NCI-H774 (cell line): ENCODE data around the gene GALNT8.
"Not testable (repeated sequence)": the region's sequence is repeated elsewhere in the genome, so short reads cannot be mapped to it uniquely, and the experiment has no call there.

Experiments used
- DNase-seq: peaks from one replicate; lab custom pipeline; 2025; lab: John Stamatoyannopoulos, UW

GALNT8 gene

GRCh38 chr12:4743046-4743445 is 22.8 kb downstream of the GALNT8 start:
- DNase-seq: no peak

GRCh38 chr12:4744709-4745108 is 24.5 kb downstream of the GALNT8 start:
- no peak for DNase-seq

GRCh38 chr12:4745249-4745648 is 25.0 kb downstream of the GALNT8 start:
- DNase-seq: no peak

GRCh38 chr12:4751654-4752053 is 31.5 kb downstream of the GALNT8 start:
- DNase-seq: not testable (repeated sequence)

- DNase-seq: peak; percentile 64
Observed at GRCh38 chr12:4762773-4763172, 42.6 kb downstream of the GALNT8 start.

GRCh38 chr12:4763549-4763948 is 43.3 kb downstream of the GALNT8 start:
- DNase-seq: peak; percentile 93

GRCh38 chr12:4766445-4766844 is 46.2 kb downstream of the GALNT8 start:
- no peak for DNase-seq

- no peak for DNase-seq
Observed at GRCh38 chr12:4767186-4767585, 47.0 kb downstream of the GALNT8 start.

GRCh38 chr12:4768341-4768740 is 48.1 kb downstream of the GALNT8 start:
- DNase-seq: no peak

- no peak for DNase-seq
Observed at GRCh38 chr12:4769073-4769472, 48.9 kb downstream of the GALNT8 start.

GRCh38 chr12:4771172-4771959 is 51.2 kb downstream of the GALNT8 start:
- no peak for DNase-seq

GRCh38 chr12:4771960-4772566 is 51.9 kb downstream of the GALNT8 start:
- no peak for DNase-seq

- DNase-seq: no peak
Observed at GRCh38 chr12:4775936-4776335, 55.7 kb downstream of the GALNT8 start.

- DNase-seq: no peak
Observed at GRCh38 chr12:4779749-4780148, 59.5 kb downstream of the GALNT8 start.

GRCh38 chr12:4780641-4781611 is 60.7 kb downstream of the GALNT8 start:
- no peak for DNase-seq

- DNase-seq: no peak
Observed at GRCh38 chr12:4784404-4785054, 64.3 kb downstream of the GALNT8 start.

- DNase-seq: no peak
Observed at GRCh38 chr12:4786795-4787194, 66.6 kb downstream of the GALNT8 start.

GRCh38 chr12:4787965-4788364 is 67.8 kb downstream of the GALNT8 start:
- DNase-seq: no peak

- no peak for DNase-seq
Observed at GRCh38 chr12:4789776-4790175, 69.6 kb downstream of the GALNT8 start.

GRCh38 chr12:4791497-4791896 is 71.3 kb downstream of the GALNT8 start:
- no peak for DNase-seq

- DNase-seq: no peak
Observed at GRCh38 chr12:4794491-4794890, 74.3 kb downstream of the GALNT8 start.

- DNase-seq: no peak
Observed at GRCh38 chr12:4796216-4796615, 76.0 kb downstream of the GALNT8 start.
